Neural cell (in vitro differentiated cells): ENCODE measurements around the gene LTBP1. TPM values are rescaled to one million over a fixed set of nuclear protein-coding genes. Genes with fewer than 3 reads are reported as not detected.

ENCODE experiments used
- H2AFZ ChIP-seq: fragments of 200-600, 300-800 bp; sonication (generic), shearing (Covaris generic); 2 replicates; pipeline ENCODE4 v1.6.0; 2014; ENCODE audit warnings: low read depth, mild to moderate bottlenecking, antibody characterized with exemption, low read length, moderate library complexity
- H3F3A ChIP-seq: fragments of 200-600 bp; shearing (Covaris generic); 2 replicates; pipeline ENCODE4 v1.6.1; 2016; ENCODE audit warnings: mild to moderate bottlenecking, moderate library complexity, mixed read lengths, antibody characterized with exemption, low read length; ENCODE audit not compliant: insufficient read depth, poor library complexity, severe bottlenecking
- H3K27ac ChIP-seq: fragments of 200-600, 300-800 bp; sonication (generic), shearing (Covaris generic); 2 replicates; pipeline ENCODE4 v1.5.1; 2014; ENCODE audit warnings: mild to moderate bottlenecking, low read length, moderate library complexity
- H3K27me3 ChIP-seq: fragments of 300-800, 200-600 bp; sonication (generic), shearing (Covaris generic); 2 replicates; pipeline ENCODE4 v1.6.0; 2014; ENCODE audit warnings: mild to moderate bottlenecking, low read depth, low read length, moderate library complexity; ENCODE audit not compliant: insufficient read depth
- H3K36me3 ChIP-seq: fragments of 300-800, 200-600 bp; sonication (generic), shearing (Covaris generic); 2 replicates; pipeline ENCODE4 v1.5.1; 2014; ENCODE audit warnings: mild to moderate bottlenecking, antibody characterized with exemption, low read length, moderate library complexity; ENCODE audit not compliant: insufficient read depth
- H3K4me2 ChIP-seq: fragments of 300-800, 200-600 bp; sonication (generic), shearing (Covaris generic); 2 replicates; pipeline ENCODE4 v1.6.0; 2014; ENCODE audit warnings: mild to moderate bottlenecking, low read length
- H3K4me3 ChIP-seq: fragments of 300-800, 200-600 bp; sonication (generic), shearing (Covaris generic); 2 replicates; pipeline ENCODE4 v1.5.1; 2014; ENCODE audit warnings: mild to moderate bottlenecking, low read length, moderate library complexity
- H3K79me2 ChIP-seq: fragments of 200-600 bp; shearing (Covaris generic); replicated peaks from 2 replicates; pipeline ENCODE4 v1.6.0; 2014; ENCODE audit warnings: mild to moderate bottlenecking, low read length, moderate library complexity; ENCODE audit not compliant: insufficient read depth
- H3K9ac ChIP-seq: fragments of 300-800, 200-600 bp; sonication (generic), shearing (Covaris generic); 2 replicates; pipeline ENCODE4 v1.6.1; 2016; ENCODE audit warnings: mild to moderate bottlenecking, low read length, mixed read lengths
- H3K9me2 ChIP-seq: fragments of 200-600 bp; shearing (Covaris generic); 2 replicates; pipeline ENCODE4 v1.6.1; 2016; ENCODE audit warnings: mild to moderate bottlenecking, low read length, mixed read lengths; ENCODE audit not compliant: insufficient read depth
- H3K9me3 ChIP-seq: fragments of 200-600, 300-800 bp; sonication (generic), shearing (Covaris generic); 2 replicates; pipeline ENCODE4 v1.6.1; 2016; ENCODE audit warnings: mild to moderate bottlenecking, mixed run types, low read length, moderate library complexity, mixed read lengths
- H4K20me1 ChIP-seq: fragments of 200-600 bp; shearing (Covaris generic); 2 replicates; pipeline ENCODE4 v1.6.1; 2016; ENCODE audit warnings: mild to moderate bottlenecking, mixed run types; ENCODE audit not compliant: insufficient read depth
- CTCF ChIP-seq: fragments of 450-650 bp; IDR thresholded peaks from 2 replicates; pipeline ENCODE4 v1.5.1; 2014; ENCODE audit warnings: antibody characterized with exemption, mild to moderate bottlenecking, moderate library complexity; ENCODE audit not compliant: poor library complexity, severe bottlenecking
- EP300 ChIP-seq: fragments of 450-650 bp; conservative IDR thresholded peaks from 2 replicates; pipeline ENCODE4 v1.6.1; 2014; ENCODE audit warnings: antibody characterized with exemption, mild to moderate bottlenecking, moderate library complexity; ENCODE audit not compliant: poor library complexity, severe bottlenecking
- EZH2 ChIP-seq: fragments of 200-600, 300-800 bp; shearing (Covaris generic), sonication (generic); IDR thresholded peaks from 2 replicates; pipeline ENCODE4 v1.6.1; 2014; ENCODE audit warnings: antibody characterized with exemption, low read length, borderline replicate concordance, mild to moderate bottlenecking; ENCODE audit not compliant: insufficient read depth, poor library complexity, severe bottlenecking
- MXI1 ChIP-seq: fragments of 450-650 bp; conservative IDR thresholded peaks from 2 replicates; pipeline ENCODE4 v1.6.1; 2014; ENCODE audit warnings: antibody characterized with exemption, mild to moderate bottlenecking; ENCODE audit not compliant: poor library complexity, severe bottlenecking
- POLR2AphosphoS5 ChIP-seq: IDR thresholded peaks from 2 replicates; pipeline ENCODE4 v1.6.1; 2012
- RAD21 ChIP-seq: fragments of 450-650 bp; conservative IDR thresholded peaks from 2 replicates; pipeline ENCODE4 v1.6.1; 2014; ENCODE audit warnings: antibody characterized with exemption, mild to moderate bottlenecking, moderate library complexity
- REST ChIP-seq: IDR thresholded peaks from 2 replicates; pipeline ENCODE4 v1.6.1; 2012; ENCODE audit warnings: borderline replicate concordance
- SMC3 ChIP-seq: fragments of 450-650 bp; conservative IDR thresholded peaks from 2 replicates; pipeline ENCODE4 v1.6.1; 2014; ENCODE audit warnings: antibody characterized with exemption, mild to moderate bottlenecking, moderate library complexity; ENCODE audit not compliant: poor library complexity
- TAF1 ChIP-seq: IDR thresholded peaks from 2 replicates; pipeline ENCODE4 v1.6.1; 2012; ENCODE audit warnings: low read depth
- polyA plus RNA-seq: library from polyadenylated mRNA; depleted of rRNA; stranded (reverse); fragments of >200 nt; gene quantifications from 2 replicates; pipeline ENCODE4 v1.2.3, GENCODE V29; 2014

Gene LTBP1
- polyA plus RNA-seq, 1 donor from 2014 or later: 1.8 TPM

- Histone ChIP-seq H3K79me2 (no peaks in the 10 kb centered on the region), H4K20me1 (no peaks in the 10 kb centered on the region), H3K9ac (no peak overlapping the region), H3K4me2 (no peak overlapping the region), H3F3A (no peaks in the 10 kb centered on the region), H3K4me3 (no peak overlapping the region), H3K36me3 (no peaks in the 10 kb centered on the region), H3K27ac (no peak overlapping the region), H3K27me3 (no peaks in the 10 kb centered on the region), H3K9me3 (no peaks in the 10 kb centered on the region), H2AFZ (no peak overlapping the region), H3K9me2 (no peaks in the 10 kb centered on the region)
- TF ChIP-seq MXI1 (no peak), POLR2AphosphoS5 (no peak), EP300 (no peak), RAD21 (no peak), REST (no peak), SMC3 (no peak), CTCF (no peak), EZH2 (no peak), TAF1 (no peak)
Measured at GRCh38 chr2:33034784-33035183, 88.0 kb downstream of the LTBP1 start.

GRCh38 chr2:33038230-33038629 lies 91.5 kb downstream of the LTBP1 start:
- Histone ChIP-seq H3F3A (no peaks in the 10 kb centered on the region), H2AFZ (no peak overlapping the region), H3K9me2 (no peaks in the 10 kb centered on the region), H3K9me3 (no peaks in the 10 kb centered on the region), H3K4me3 (no peak overlapping the region), H3K79me2 (no peaks in the 10 kb centered on the region), H3K27ac (no peak overlapping the region), H3K9ac (no peak overlapping the region), H3K27me3 (no peaks in the 10 kb centered on the region), H3K36me3 (no peaks in the 10 kb centered on the region), H3K4me2 (no peak overlapping the region), H4K20me1 (no peaks in the 10 kb centered on the region)
- no peak for TF ChIP-seq EZH2
- TF ChIP-seq REST: no peak
- no peak for TF ChIP-seq TAF1
